Measurements from ENCODE around the gene GNG2.
A peak's percentile ranks its signal among the peaks of the same experiment; 100 is the strongest.

Gene GNG2

GRCh38 chr14:51845811-51846210 is 14.6 kb upstream of the GNG2 start:
- Mint-ChIP-seq H3K4me3 (peak overlapping the region; percentile 15 to 53), H3K27ac (peak overlapping the region; percentile 79), H3K36me3 (peaks cover 3 to 17% of the 10 kb centered on the region in 2 donors), H3K9me3 (peaks cover 9 to 12% of the 10 kb centered on the region in 2 donors), H3K4me1 (peaks cover 41 to 75% of the 10 kb centered on the region in 2 donors), H3K27me3 (no peaks in the 10 kb centered on the region)
- ATAC-seq (replicated peaks) (no peak), DNase-seq (no peak)

- Mint-ChIP-seq H3K36me3 (peaks cover 3 to 17% of the 10 kb centered on the region in 2 donors), H3K27ac (peak overlapping the region; percentile 98), H3K4me3 (peak overlapping the region; percentile 86 to 92), H3K27me3 (no peaks in the 10 kb centered on the region), H3K4me1 (peaks cover 43 to 79% of the 10 kb centered on the region in 2 donors), H3K9me3 (peaks cover 9 to 12% of the 10 kb centered on the region in 2 donors)
- ATAC-seq (replicated peaks) (peak; percentile 78 to 82), DNase-seq (peak; percentile 88)
Measured at GRCh38 chr14:51846631-51847488, 13.6 kb upstream of the GNG2 start.

- Mint-ChIP-seq H3K27ac (peak overlapping the region; percentile 98), H3K27me3 (no peaks in the 10 kb centered on the region), H3K4me1 (peaks cover 43 to 85% of the 10 kb centered on the region in 2 donors), H3K9me3 (peaks cover 9 to 12% of the 10 kb centered on the region in 2 donors), H3K4me3 (peak overlapping the region; percentile 86 to 92), H3K36me3 (peaks cover 3 to 17% of the 10 kb centered on the region in 2 donors)
- DNase-seq = no peak
- no peak for ATAC-seq (replicated peaks)
Measured at GRCh38 chr14:51847489-51847796, 13.0 kb upstream of the GNG2 start.

GRCh38 chr14:51848120-51848519 is 12.3 kb upstream of the GNG2 start:
- DNase-seq = no peak

GRCh38 chr14:51849097-51849496 is 11.3 kb upstream of the GNG2 start:
- no peak overlapping the region for H3K4me3 Mint-ChIP-seq
- DNase-seq (no peak), ATAC-seq (replicated peaks) (peak in 1 of 2 donors; percentile 9)

More at GRCh38 chr14:51848120-51848519, 12.3 kb upstream of the GNG2 start:
- H3K27me3 Mint-ChIP-seq = no peaks in the 10 kb centered on the region
- peaks cover 9 to 12% of the 10 kb centered on the region in 2 donors for H3K9me3 Mint-ChIP-seq
- ATAC-seq (replicated peaks) = no peak
- peaks cover 42 to 87% of the 10 kb centered on the region in 2 donors for H3K4me1 Mint-ChIP-seq
- H3K27ac Mint-ChIP-seq = peak overlapping the region; percentile 93
- peaks cover 3 to 17% of the 10 kb centered on the region in 2 donors for H3K36me3 Mint-ChIP-seq
- peak overlapping the region; percentile 50 to 56 for H3K4me3 Mint-ChIP-seq

GRCh38 chr14:51850651-51851050 is 9.8 kb upstream of the GNG2 start:
- H3K4me3 Mint-ChIP-seq = no peak overlapping the region

More at GRCh38 chr14:51849097-51849496, 11.3 kb upstream of the GNG2 start:
- Mint-ChIP-seq H3K36me3 (peaks cover 3 to 17% of the 10 kb centered on the region in 2 donors), H3K27ac (peak overlapping the region; percentile 76), H3K4me1 (peaks cover 33 to 78% of the 10 kb centered on the region in 2 donors), H3K27me3 (no peaks in the 10 kb centered on the region), H3K9me3 (peaks cover 9 to 10% of the 10 kb centered on the region in 2 donors)

GRCh38 chr14:51852541-51852940 is 7.9 kb upstream of the GNG2 start:
- Mint-ChIP-seq H3K27me3 (no peaks in the 10 kb centered on the region), H3K4me1 (peaks cover 25 to 52% of the 10 kb centered on the region in 2 donors), H3K36me3 (peaks cover 3 to 17% of the 10 kb centered on the region in 2 donors), H3K27ac (no peak overlapping the region), H3K4me3 (no peak overlapping the region), H3K9me3 (peaks cover 11 to 17% of the 10 kb centered on the region in 2 donors)
- DNase-seq = no peak
- ATAC-seq (replicated peaks) = no peak

More at GRCh38 chr14:51850651-51851050, 9.8 kb upstream of the GNG2 start:
- peaks cover 31 to 62% of the 10 kb centered on the region in 2 donors for H3K4me1 Mint-ChIP-seq
- H3K27me3 Mint-ChIP-seq = no peaks in the 10 kb centered on the region
- H3K36me3 Mint-ChIP-seq = peaks cover 3 to 17% of the 10 kb centered on the region in 2 donors
- DNase-seq (no peak), ATAC-seq (replicated peaks) (no peak)
- peaks cover 9 to 10% of the 10 kb centered on the region in 2 donors for H3K9me3 Mint-ChIP-seq
- no peak overlapping the region for H3K27ac Mint-ChIP-seq

GRCh38 chr14:51855234-51855633 is 5.2 kb upstream of the GNG2 start:
- ATAC-seq (replicated peaks) = no peak
- peaks cover 26 to 53% of the 10 kb centered on the region in 2 donors for H3K4me1 Mint-ChIP-seq
- H3K27ac Mint-ChIP-seq = no peak overlapping the region

GRCh38 chr14:51856792-51857296 is 3.6 kb upstream of the GNG2 start:
- DNase-seq (no peak), ATAC-seq (replicated peaks) (no peak)
- H3K27me3 Mint-ChIP-seq = no peaks in the 10 kb centered on the region
- no peak overlapping the region for H3K27ac Mint-ChIP-seq
- H3K4me3 Mint-ChIP-seq = no peak overlapping the region
- H3K9me3 Mint-ChIP-seq = peaks cover 1 to 8% of the 10 kb centered on the region in 2 donors
- peaks cover 26 to 51% of the 10 kb centered on the region in 2 donors for H3K4me1 Mint-ChIP-seq
- no peaks in the 10 kb centered on the region for H3K36me3 Mint-ChIP-seq

More at GRCh38 chr14:51855234-51855633, 5.2 kb upstream of the GNG2 start:
- no peak for DNase-seq
- H3K4me3 Mint-ChIP-seq = no peak overlapping the region
- H3K36me3 Mint-ChIP-seq = peaks cover 0 to 3% of the 10 kb centered on the region in 2 donors
- H3K9me3 Mint-ChIP-seq = peaks cover 5 to 10% of the 10 kb centered on the region in 2 donors
- no peaks in the 10 kb centered on the region for H3K27me3 Mint-ChIP-seq

- peak overlapping the region; percentile 15 for H3K27ac Mint-ChIP-seq
Measured at GRCh38 chr14:51859131-51859530, 1.3 kb upstream of the GNG2 start.

GRCh38 chr14:51860825-51861499 is 550 bp downstream of the GNG2 start:
- no peak for DNase-seq
- no peaks in the 10 kb centered on the region for H3K27me3 Mint-ChIP-seq
- peaks cover 0 to 4% of the 10 kb centered on the region in 2 donors for H3K36me3 Mint-ChIP-seq
- peak; percentile 19 to 26 for ATAC-seq (replicated peaks)
- peaks cover 1 to 8% of the 10 kb centered on the region in 2 donors for H3K9me3 Mint-ChIP-seq
- H3K4me3 Mint-ChIP-seq = peak overlapping the region; percentile 94
- H3K4me1 Mint-ChIP-seq = peaks cover 38 to 64% of the 10 kb centered on the region in 2 donors
- H3K27ac Mint-ChIP-seq = peak overlapping the region; percentile 88

More at GRCh38 chr14:51859131-51859530, 1.3 kb upstream of the GNG2 start:
- DNase-seq (no peak), ATAC-seq (replicated peaks) (no peak)
- peaks cover 1 to 8% of the 10 kb centered on the region in 2 donors for H3K9me3 Mint-ChIP-seq
- peaks cover 0 to 4% of the 10 kb centered on the region in 2 donors for H3K36me3 Mint-ChIP-seq
- no peaks in the 10 kb centered on the region for H3K27me3 Mint-ChIP-seq
- peaks cover 32 to 54% of the 10 kb centered on the region in 2 donors for H3K4me1 Mint-ChIP-seq
- H3K4me3 Mint-ChIP-seq = no peak overlapping the region

- ATAC-seq (replicated peaks) (no peak), DNase-seq (no peak)
- Mint-ChIP-seq H3K9me3 (peaks cover 0 to 2% of the 10 kb centered on the region in 2 donors), H3K36me3 (peaks cover 0 to 4% of the 10 kb centered on the region in 2 donors), H3K27me3 (no peaks in the 10 kb centered on the region), H3K27ac (peak overlapping the region; percentile 88), H3K4me3 (peak overlapping the region; percentile 94), H3K4me1 (peaks cover 34 to 62% of the 10 kb centered on the region in 2 donors)
Measured at GRCh38 chr14:51862176-51862796, 1.9 kb downstream of the GNG2 start.

- no peak for DNase-seq
- no peaks in the 10 kb centered on the region for H3K9me3 Mint-ChIP-seq
- H3K36me3 Mint-ChIP-seq = peaks cover 0 to 4% of the 10 kb centered on the region in 2 donors
- H3K27ac Mint-ChIP-seq = peak overlapping the region; percentile 88
- peak overlapping the region; percentile 94 for H3K4me3 Mint-ChIP-seq
- ATAC-seq (replicated peaks) = no peak
- no peaks in the 10 kb centered on the region for H3K27me3 Mint-ChIP-seq
- H3K4me1 Mint-ChIP-seq = peaks cover 32 to 57% of the 10 kb centered on the region in 2 donors
Measured at GRCh38 chr14:51862860-51863259, 2.4 kb downstream of the GNG2 start.
